NCI-H2196 treated with DMSO at 0.1 percent for 48 hours (cell line): ENCODE results near the gene THRA.

Experiments used
- DNase-seq: peaks from one replicate; lab custom pipeline; 2025; ENCODE audit not compliant: unreplicated experiment; lab: John Stamatoyannopoulos, UW

The THRA gene

GRCh38 chr17:40079545-40079944 lies 16.8 kb downstream of the THRA start:
- no peak for DNase-seq

GRCh38 chr17:40084477-40084876 lies 21.7 kb downstream of the THRA start:
- no peak for DNase-seq

GRCh38 chr17:40086150-40087044 lies 23.6 kb downstream of the THRA start:
- DNase-seq, result peak; percentile 18

DNA sequence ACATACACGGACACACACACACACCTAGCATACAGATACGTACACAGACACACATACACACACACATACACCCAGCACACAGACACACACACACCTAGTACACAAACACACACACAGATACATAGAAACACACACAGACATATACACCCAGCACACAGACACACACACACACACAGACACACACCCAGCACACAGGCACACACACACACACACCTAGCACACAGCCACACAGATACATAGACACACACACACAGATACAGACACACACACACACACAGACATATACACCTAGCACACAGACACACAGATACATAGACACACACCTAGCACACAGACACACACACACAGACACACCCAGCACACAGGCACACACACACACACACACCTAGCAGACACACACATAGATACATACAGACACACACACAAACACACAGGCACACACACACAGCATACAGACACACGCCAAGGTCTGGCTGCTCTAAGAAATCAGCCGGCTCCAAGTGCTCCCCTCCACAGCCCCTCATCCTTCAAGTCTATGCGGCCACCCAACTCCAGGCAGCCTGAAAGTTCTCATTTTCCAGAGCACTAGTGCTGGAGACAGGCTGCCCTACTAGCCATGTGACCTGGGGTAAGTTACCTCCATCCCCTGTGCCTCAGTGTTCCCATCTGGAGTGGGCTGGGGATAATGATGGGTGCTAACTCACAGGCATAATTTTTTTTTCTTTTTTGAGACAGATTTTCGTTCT lies 24.5 kb downstream of the THRA start:
- no peak for DNase-seq

DNA sequence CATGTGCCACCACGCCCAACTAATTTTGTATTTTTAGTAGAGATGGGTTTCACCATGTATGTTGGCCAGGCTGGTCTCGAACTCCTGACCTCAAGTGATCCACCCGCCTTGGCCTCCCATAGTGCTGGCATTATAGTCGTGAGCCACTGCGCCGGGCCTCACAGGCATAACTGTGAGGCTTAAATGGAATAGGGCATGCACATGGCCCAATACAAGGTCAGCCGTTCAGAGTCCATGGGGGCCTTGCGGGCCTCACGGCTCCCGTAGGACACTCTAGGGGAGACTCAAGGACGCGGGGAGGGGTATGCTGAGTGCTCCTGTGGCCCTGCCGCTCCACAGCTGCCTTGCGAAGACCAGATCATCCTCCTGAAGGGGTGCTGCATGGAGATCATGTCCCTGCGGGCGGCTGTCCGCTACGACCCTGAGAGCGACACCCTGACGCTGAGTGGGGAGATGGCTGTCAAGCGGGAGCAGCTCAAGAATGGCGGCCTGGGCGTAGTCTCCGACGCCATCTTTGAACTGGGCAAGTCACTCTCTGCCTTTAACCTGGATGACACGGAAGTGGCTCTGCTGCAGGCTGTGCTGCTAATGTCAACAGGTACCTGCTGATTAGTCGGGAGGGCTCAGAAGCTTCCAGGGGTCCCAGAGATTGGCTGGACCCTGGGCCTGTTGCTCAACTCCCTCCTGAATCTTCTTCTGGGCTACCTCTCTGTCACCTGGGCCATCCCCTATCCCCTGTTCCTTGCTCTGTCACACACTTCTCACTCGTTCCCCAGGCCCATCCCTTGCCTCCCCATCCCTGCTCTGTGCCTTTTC lies 25.3 kb downstream of the THRA start:
- DNase-seq, result no peak

DNA sequence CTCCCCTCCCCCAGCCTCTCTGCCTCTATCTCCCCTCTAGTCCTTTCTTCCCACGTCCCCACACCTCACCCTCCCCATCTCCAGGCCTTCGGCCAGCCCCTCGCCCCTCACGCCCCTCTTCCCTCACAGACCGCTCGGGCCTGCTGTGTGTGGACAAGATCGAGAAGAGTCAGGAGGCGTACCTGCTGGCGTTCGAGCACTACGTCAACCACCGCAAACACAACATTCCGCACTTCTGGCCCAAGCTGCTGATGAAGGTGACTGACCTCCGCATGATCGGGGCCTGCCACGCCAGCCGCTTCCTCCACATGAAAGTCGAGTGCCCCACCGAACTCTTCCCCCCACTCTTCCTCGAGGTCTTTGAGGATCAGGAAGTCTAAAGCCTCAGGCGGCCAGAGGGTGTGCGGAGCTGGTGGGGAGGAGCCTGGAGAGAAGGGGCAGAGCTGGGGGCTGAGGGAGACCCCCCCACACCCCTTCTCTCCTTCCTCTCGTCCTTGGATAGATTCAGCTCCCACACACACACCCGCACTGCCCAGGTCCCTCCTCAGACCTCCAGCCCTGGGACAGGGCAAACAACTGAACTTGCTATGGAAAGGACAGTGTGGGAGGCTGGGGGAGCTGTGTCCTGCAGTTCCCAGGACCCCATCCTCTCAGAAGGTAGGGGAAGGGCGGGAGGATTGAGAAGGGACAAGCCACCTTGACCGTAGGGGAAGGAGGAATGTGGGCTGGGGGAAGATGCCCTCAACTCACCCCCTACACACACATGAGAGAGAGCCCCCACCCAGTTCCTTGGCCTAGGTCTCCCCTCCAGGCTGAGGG lies 26.5 kb downstream of the THRA start:
- no peak for DNase-seq

GRCh38 chr17:40090237-40091119 lies 27.7 kb downstream of the THRA start:
- no peak for DNase-seq

DNA sequence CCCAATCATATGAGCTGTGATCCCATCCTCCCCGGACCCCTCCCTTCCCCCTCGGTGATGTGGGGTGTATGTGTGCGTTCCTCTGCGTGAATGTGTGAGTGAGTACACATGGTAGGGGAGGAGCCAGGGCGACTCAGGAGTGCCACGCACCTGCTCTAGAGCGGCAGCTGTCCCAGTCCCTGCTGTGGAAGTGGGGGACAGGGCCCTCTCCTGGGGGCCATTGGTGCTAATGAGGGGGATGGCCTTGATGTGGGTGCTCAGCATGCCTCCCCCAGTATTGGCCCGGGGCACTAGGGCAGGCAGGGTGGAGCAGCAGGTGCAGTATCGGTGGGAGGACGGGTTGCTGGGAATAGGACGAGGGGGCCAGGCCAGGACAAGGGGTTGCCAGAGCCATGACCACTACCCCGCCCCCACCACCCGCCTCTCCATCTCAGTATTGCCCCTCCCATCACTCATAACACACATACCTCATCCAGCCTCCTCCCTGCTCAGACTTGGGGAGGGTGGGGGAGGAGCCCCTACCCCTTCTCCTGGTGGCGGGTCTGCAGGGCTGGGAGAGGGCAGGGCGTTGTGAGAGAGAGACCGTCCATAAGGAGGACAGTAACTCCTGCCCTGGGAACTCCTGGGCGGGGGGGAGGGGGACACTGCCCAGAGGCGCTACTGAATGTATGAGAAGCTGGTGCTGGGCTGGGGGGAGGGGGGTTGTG lies 29.1 kb downstream of the THRA start:
- DNase-seq, result no peak

DNA sequence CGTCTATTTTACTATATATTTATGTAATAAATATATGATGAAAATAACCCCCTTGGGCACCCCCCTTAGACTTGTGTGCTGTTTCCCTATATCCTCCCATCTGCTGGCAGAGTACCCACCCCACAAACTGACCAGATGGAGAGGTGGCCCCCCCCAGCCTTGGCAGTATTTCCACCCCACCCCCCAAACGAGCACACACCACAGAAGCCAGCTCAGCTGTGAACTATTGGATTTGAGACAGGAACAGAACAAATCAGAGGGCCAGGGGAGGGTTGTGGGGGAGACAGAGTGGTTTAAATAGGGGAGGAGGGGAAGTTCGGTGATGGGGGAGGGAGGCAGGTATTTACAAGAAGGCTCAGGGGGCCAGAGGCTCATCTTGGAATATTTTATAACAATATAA lies 29.8 kb downstream of the THRA start:
- no peak for DNase-seq

DNA sequence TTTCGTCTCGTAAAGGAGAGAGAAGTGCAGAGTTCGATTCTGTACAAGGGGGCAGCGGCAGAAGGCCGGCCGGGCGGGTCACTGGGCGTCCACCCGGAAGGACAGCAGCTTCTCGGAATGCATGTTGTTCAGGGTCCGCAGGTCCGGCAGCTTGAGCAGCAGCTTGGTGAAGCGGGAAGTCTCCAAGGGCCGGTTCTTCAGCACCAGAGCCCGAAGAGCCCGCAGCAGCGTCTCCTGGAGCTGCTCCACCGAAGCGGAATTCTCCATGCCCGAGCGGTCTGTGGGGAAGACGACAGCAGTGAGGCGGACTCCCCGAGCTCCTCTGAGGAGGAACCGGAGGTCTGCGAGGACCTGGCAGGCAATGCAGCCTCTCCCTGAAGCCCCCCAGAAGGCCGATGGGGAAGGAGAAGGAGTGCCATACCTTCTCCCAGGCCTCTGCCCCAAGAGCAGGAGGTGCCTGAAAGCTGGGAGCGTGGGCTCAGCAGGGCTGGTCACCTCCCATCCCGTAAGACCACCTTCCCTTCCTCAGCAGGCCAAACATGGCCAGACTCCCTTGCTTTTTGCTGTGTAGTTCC lies 30.3 kb downstream of the THRA start:
- DNase-seq, result no peak

DNA sequence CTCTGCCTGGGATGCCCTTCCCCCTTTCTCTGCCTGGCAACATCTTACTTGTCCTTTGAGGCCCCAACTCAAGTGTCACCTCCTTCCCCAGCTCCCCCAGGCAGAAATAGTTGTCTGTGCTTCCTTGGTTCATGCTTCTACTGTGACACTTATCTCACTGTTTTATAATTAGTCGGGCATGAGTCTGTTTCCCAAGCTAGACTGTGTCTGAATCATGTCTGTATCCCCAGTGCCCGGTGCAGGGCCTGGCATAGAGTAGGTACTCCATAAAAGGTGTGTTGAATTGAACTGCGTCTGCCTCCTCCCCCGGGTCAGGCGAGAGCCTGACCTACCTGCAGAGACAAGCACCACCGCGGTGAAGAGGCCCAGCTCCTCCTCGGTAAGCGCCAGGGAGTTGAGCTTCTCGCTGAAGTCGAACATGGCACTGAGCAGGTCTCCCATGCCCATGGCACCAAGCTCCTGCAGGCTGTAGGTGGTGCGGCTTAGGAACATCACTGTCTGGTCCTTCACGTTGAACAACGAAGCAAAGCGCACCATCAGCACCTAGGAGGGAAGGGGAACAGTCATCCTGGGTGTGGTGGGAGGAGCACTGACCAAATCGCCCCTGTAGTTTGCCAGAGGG lies 30.9 kb downstream of the THRA start:
- no peak for DNase-seq

GRCh38 chr17:40094874-40095273 lies 32.1 kb downstream of the THRA start:
- DNase-seq, result no peak

GRCh38 chr17:40095351-40095943 lies 32.7 kb downstream of the THRA start:
- no peak for DNase-seq

GRCh38 chr17:40095944-40096791 lies 33.4 kb downstream of the THRA start:
- no peak for DNase-seq

DNA sequence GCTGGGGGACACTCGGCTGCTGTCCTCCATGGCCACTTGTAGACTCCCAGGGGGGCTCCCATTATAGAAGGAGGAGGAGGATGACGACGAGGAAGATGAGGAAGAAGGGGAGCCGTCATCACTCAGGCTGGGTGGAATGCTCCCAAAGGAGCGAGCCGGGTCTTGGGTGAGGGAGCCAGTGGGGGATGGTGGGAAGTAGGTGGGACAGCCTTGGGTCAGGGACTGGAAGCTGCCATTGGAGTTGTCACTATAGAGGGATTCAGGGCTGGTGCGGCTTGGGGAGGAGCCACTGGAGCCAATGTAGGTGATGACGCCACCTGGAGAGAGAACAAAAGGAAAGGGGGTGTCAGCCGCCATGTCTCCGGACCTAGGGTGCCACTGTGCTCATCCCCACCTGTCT lies 34.3 kb downstream of the THRA start:
- no peak for DNase-seq

DNA sequence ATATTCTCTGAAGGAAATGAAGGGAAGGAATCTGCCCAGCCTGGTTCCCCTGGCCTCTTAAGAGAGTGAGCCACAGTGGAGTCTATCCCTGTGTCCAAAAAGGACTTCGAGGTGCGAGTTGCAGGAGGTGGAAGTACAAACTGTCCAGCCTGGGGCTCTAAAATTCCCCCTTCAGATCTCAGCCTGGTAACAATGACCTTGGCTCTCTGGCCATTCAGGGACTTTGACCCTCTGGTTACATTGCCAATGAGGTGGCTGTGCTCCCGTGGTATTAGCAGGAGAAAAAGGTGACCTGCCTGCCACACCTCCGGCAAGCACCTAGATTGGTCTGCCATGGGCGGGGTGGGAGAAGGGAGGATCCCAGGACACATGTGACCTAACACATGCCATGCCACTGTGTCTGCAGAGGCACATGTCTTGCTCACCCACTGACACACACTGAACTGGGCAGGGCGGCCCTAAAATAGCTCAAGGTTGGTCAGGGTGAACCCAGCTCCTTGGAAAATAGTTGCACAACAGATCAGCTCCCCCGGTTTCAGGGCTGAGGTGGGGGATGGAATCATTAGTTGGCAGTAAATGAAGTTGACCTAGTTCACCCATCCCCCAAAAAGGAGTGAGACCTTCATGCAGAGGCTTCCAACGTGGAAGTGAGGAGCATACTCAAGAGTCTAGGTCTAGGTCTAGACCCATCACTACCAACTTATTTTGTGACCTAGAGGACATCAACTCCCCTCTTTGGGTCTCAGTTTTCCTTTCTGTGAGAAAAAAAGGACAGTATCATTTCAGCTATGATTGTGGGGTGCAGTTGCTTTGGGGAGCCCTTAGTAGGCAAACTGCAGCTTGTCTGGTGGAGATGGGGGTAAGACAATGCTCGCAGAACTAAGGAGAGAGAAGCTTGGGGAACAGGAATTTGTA lies 35.4 kb downstream of the THRA start:
- DNase-seq, result no peak
